IMR-90 (cell line): ENCODE data around the gene SEPTIN10. TPM values are rescaled to one million over a fixed set of nuclear protein-coding genes. Genes with fewer than 3 reads are reported as not detected.

Source experiments
- ATAC-seq: fragments of 200-7000 bp; cut with Tn5 transposase; 2 replicates; pipeline ENCODE4 v1.9.1; 2020; ENCODE audit warnings: low read depth, mild to moderate bottlenecking, moderate library complexity
- BruUV-seq: library from RNA; stranded (reverse); fragments of 400-500 nt; replicated peaks from 2 replicates; lab custom pipeline; 2021; lab: Mats Ljungman, UMichigan
- CTCF ChIA-PET: fragments of 300-600 bp; formaldehyde crosslinking; extraction: SDS; loops from one replicate; lab custom pipeline; 2021; ENCODE audit warnings: antibody characterized with exemption; lab: Yijun Ruan, JAX
- POLR2A ChIA-PET: fragments of 300-600 bp; sonication (Branson Sonifier 250); formaldehyde crosslinking; loops from one replicate; lab custom pipeline; 2022; ENCODE audit warnings: antibody characterized with exemption; ENCODE audit not compliant: unreplicated experiment; lab: Charles Lee
- DNase-seq: peaks from one replicate; pipeline ENCODE4 v3.0.0; 2013
- H2AFZ ChIP-seq: replicated peaks from 2 replicates; pipeline ENCODE3; 2013; ENCODE audit warnings: low read length, mild to moderate bottlenecking; ENCODE audit not compliant: poor library complexity
- H2AK5ac ChIP-seq: 2 replicates; pipeline ENCODE4 v1.6.1; 2013; ENCODE audit warnings: low read depth, low read length, inconsistent platforms
- H2AK9ac ChIP-seq: replicated peaks from 2 replicates; pipeline ENCODE3; 2013; ENCODE audit warnings: mild to moderate bottlenecking, low read depth, low read length, moderate library complexity; ENCODE audit not compliant: poor library complexity
- H2BK120ac ChIP-seq: 2 replicates; pipeline ENCODE4 v1.6.1; 2013; ENCODE audit warnings: low read depth, low read length, inconsistent platforms
- H2BK15ac ChIP-seq: 3 replicates; pipeline ENCODE4 v1.6.1; 2013; ENCODE audit warnings: low read depth, low read length, inconsistent platforms
- H2BK20ac ChIP-seq: 2 replicates; pipeline ENCODE4 v1.6.1; 2013; ENCODE audit warnings: low read depth, mild to moderate bottlenecking, inconsistent platforms, low read length, moderate library complexity
- H2BK5ac ChIP-seq: 2 replicates; pipeline ENCODE4 v1.6.1; 2013; ENCODE audit warnings: mild to moderate bottlenecking, low read depth, low read length, inconsistent platforms; ENCODE audit not compliant: poor library complexity, severe bottlenecking
- H3K14ac ChIP-seq: replicated peaks from 2 replicates; pipeline ENCODE4 v1.6.1; 2013; ENCODE audit warnings: low read depth, low read length, inconsistent platforms
- H3K18ac ChIP-seq: 2 replicates; pipeline ENCODE4 v1.6.1; 2013; ENCODE audit warnings: low read depth, low read length, control low read depth
- H3K23ac ChIP-seq: 2 replicates; pipeline ENCODE4 v1.6.1; 2013; ENCODE audit warnings: low read depth, low read length, inconsistent platforms
- H3K27ac ChIP-seq: 2 replicates; pipeline ENCODE4 v1.5.1; 2013; ENCODE audit warnings: mild to moderate bottlenecking, control low read depth, low read length; ENCODE audit not compliant: insufficient read depth
- H3K27me3 ChIP-seq: 2 replicates; pipeline ENCODE4 v1.6.1; 2013; ENCODE audit warnings: low read length; ENCODE audit not compliant: control insufficient read depth, insufficient read depth
- H3K36me3 ChIP-seq: 2 replicates; pipeline ENCODE4 v1.6.1; 2013; ENCODE audit warnings: low read length, mixed read lengths; ENCODE audit not compliant: control insufficient read depth, insufficient read depth
- H3K4ac ChIP-seq: 2 replicates; pipeline ENCODE4 v1.6.1; 2013; ENCODE audit warnings: low read depth, low read length, inconsistent platforms
- H3K4me1 ChIP-seq: 2 replicates; pipeline ENCODE4 v1.6.1; 2013; ENCODE audit warnings: low read length, mixed read lengths; ENCODE audit not compliant: control insufficient read depth, insufficient read depth
- H3K4me2 ChIP-seq: 2 replicates; pipeline ENCODE4 v1.6.1; 2013; ENCODE audit warnings: low read depth, mild to moderate bottlenecking, control low read depth, low read length, moderate library complexity
- H3K4me3 ChIP-seq: 2 replicates; pipeline ENCODE4 v1.5.1; 2013; ENCODE audit warnings: low read depth, mild to moderate bottlenecking, control low read depth, low read length, moderate library complexity; ENCODE audit not compliant: insufficient read depth
- H3K56ac ChIP-seq: 2 replicates; pipeline ENCODE4 v1.6.1; 2013; ENCODE audit warnings: low read length, inconsistent platforms; ENCODE audit not compliant: insufficient read depth; ENCODE audit errors: extremely low read depth
- H3K79me1 ChIP-seq, 2 experiments: 2 replicates each; pipeline ENCODE4 v1.6.1; 2013; ENCODE audit warnings: low read length in 2 of 2, inconsistent platforms in 1 of 2, low read depth in 1 of 2
- H3K9ac ChIP-seq: 2 replicates; pipeline ENCODE4 v1.6.1; 2013; ENCODE audit warnings: low read depth, low read length, control low read depth
- H3K9me1 ChIP-seq: 2 replicates; pipeline ENCODE4 v1.6.1; 2013; ENCODE audit warnings: low read length, inconsistent platforms; ENCODE audit not compliant: insufficient read depth
- H3K9me3 ChIP-seq: 2 replicates; pipeline ENCODE4 v1.6.1; 2013; ENCODE audit warnings: low read length; ENCODE audit not compliant: control insufficient read depth, insufficient read depth
- H4K20me1 ChIP-seq: 2 replicates; pipeline ENCODE4 v1.6.1; 2013; ENCODE audit warnings: low read length, inconsistent platforms; ENCODE audit not compliant: insufficient read depth
- H4K5ac ChIP-seq: 2 replicates; pipeline ENCODE4 v1.6.1; 2013; ENCODE audit warnings: mild to moderate bottlenecking, low read depth, low read length, control low read depth
- H4K8ac ChIP-seq, 2 experiments: 2 replicates each; pipeline ENCODE4 v1.6.1; 2013; ENCODE audit warnings: low read depth in 2 of 2, low read length in 2 of 2, control low read depth in 1 of 2, inconsistent platforms in 1 of 2
- H4K91ac ChIP-seq: 2 replicates; pipeline ENCODE4 v1.6.1; 2013; ENCODE audit warnings: low read depth, low read length, inconsistent platforms; ENCODE audit not compliant: insufficient read depth
- CEBPB ChIP-seq: IDR thresholded peaks from 2 replicates; pipeline ENCODE4 v1.6.1; 2012; ENCODE audit warnings: low read depth, low read length, improper control_type of control experiment
- RAD21 ChIP-seq: IDR thresholded peaks from 2 replicates; pipeline ENCODE4 v1.6.1; 2012; ENCODE audit warnings: low read length, improper control_type of control experiment
- RFX5 ChIP-seq: IDR thresholded peaks from 2 replicates; pipeline ENCODE4 v1.8.0; 2012; ENCODE audit warnings: low read depth, mild to moderate bottlenecking, low read length, moderate library complexity
- WGBS, 2 experiments: methylation state at CpG; one replicate each; pipeline versions ENCODE4 v1.1.5 to v1.1.7; 2013; ENCODE audit warnings: missing lambda C conversion rate in 2 of 2; ENCODE audit not compliant: insufficient read length in 1 of 2; ENCODE audit errors: extremely low coverage in 2 of 2; 5-methylcytosine and 5-hydroxymethylcytosine counted together
- dilution Hi-C: fragments of 300-500 bp; cut with HindIII; formaldehyde crosslinking; loops from one replicate; pipeline ENCODE4 v1.14.3; 2018; ENCODE audit warnings: low sequenced_read_pairs; ENCODE audit not compliant: unreplicated experiment
- in situ Hi-C: fragments of 300-500 bp; cut with MboI; formaldehyde crosslinking; loops from 3 replicates; pipeline ENCODE4 v1.14.3; 2019; ENCODE audit warnings: low sequenced_read_pairs, inconsistent platforms, mixed read lengths
- intact Hi-C: fragments of 100-400 bp; cut with micrococcal nuclease; formaldehyde crosslinking; loops from 2 replicates; pipeline ENCODE4 v1.10.0; 2022
- polyA plus RNA-seq, 3 experiments: library from polyadenylated mRNA; depleted of rRNA; stranded (reverse); fragments of >200 nt; gene quantifications; 2 replicates each; pipeline ENCODE4 v1.2.3, GENCODE V29; 2012; ENCODE audit warnings: low replicate concordance in 1 of 3
- total RNA-seq: library from RNA; depleted of rRNA; stranded (reverse); fragments of >200 nt; gene quantifications from 2 replicates; pipeline ENCODE4 v1.2.3, GENCODE V29; 2012
- TF ChIP-seq, protein P1 (sequence below): fragments of 150-350 bp; IDR thresholded peaks from 2 replicates; pipeline ENCODE4 v1.6.1; 2017; ENCODE audit warnings: mild to moderate bottlenecking, antibody characterized with exemption, low read length, low read depth

The SEPTIN10 gene
- total and polyA plus RNA-seq, 2 of the 4 experiments (the other 2 are of a cell fraction) = 55.4 to 82.6 TPM

DNA sequence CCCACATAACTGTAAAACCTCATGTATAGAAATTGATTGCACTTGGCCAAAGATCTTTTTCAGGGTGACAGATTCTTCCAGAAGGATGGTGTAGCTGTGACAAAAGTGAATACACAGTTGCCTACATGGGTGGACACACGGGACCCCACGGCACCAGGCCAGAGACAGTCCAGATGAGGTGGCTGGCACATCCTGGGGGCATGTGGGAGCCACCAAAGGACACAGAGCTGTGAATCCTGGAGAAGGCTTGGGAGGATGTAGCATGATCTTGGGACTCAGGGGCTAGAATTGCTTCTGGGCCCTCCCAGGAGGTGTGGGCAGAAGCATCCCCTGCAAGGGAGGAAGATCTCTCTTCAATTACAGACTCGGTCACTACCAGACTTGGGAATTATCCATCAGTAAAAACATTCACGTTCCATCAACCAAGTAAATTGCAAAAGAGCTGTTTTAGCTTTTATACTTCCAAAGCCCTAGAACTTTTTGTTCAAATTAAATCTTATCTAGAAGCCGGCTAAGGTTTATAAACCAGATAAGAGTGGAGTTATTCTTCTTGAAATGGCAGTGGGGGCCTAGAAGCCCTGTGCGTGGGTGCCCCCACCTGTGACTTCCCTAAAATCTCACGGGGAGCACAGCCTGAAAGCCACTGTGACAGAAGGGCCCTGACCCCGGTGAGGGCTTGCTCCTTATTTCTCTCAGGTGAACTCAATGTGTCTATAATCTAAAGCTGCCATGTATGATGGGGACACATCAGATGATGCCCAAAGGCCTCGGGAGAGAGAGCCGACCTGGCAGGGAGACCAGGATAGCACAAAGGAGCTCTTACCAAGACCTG is 81.7 kb downstream of the SEPTIN10 start:
- intact Hi-C loops (no loop called here), dilution Hi-C loops (no loop called here), in situ Hi-C loops (no loop called here)
- H3K36me3 ChIP-seq = no peaks in the 10 kb centered on the region
- CTCF ChIA-PET = interaction anchor here (1.5 kb wide), 1 partner anchor 14 kb away, joined by 6 read pairs; no protein-coding TSS in a partner anchor
- H3K18ac ChIP-seq = no peak overlapping the region
- 84% methylated on average over 3 of the region's 10 CpGs; no CpG with 5 or more reads in 1 of the 2 experiments for WGBS, 2 experiments
- BruUV-seq = no TSS peak
- ATAC-seq (no peak), DNase-seq (no peak)
- H2AK9ac ChIP-seq = no peak overlapping the region
- H2AFZ ChIP-seq = no peak overlapping the region
- no peak overlapping the region for H3K56ac ChIP-seq
- no peak overlapping the region for H3K14ac ChIP-seq
- no peak overlapping the region for H3K23ac ChIP-seq
- H4K5ac ChIP-seq = no peak overlapping the region
- H3K27me3 ChIP-seq = peaks cover 39% of the 10 kb centered on the region
- H3K9ac ChIP-seq = no peak overlapping the region
- H3K4me2 ChIP-seq = no peak overlapping the region
- POLR2A ChIA-PET = no interaction called here
- H3K4me1 ChIP-seq = peaks cover 2% of the 10 kb centered on the region; the same call in 1 of the 2 replicates
- H3K9me3 ChIP-seq = no peaks in the 10 kb centered on the region
- H3K9me1 ChIP-seq = peaks cover 8% of the 10 kb centered on the region; the same call in 1 of the 2 replicates
- H3K27ac ChIP-seq = no peak overlapping the region
- H2BK20ac ChIP-seq = no peak overlapping the region
- no peak overlapping the region for H2BK5ac ChIP-seq
- no peaks in the 10 kb centered on the region for H3K79me1 ChIP-seq
- no peak overlapping the region for H4K91ac ChIP-seq
- H3K4me3 ChIP-seq = no peak overlapping the region
- no peak overlapping the region for H2BK15ac ChIP-seq
- no peak overlapping the region for H4K8ac ChIP-seq
- no peak overlapping the region for H3K4ac ChIP-seq
- no peaks in the 10 kb centered on the region for H4K20me1 ChIP-seq
- H2BK120ac ChIP-seq = no peak overlapping the region
- TF ChIP-seq RFX5 (no peak), CEBPB (no peak), RAD21 (no peak)
- TF ChIP-seq, protein P1, sequence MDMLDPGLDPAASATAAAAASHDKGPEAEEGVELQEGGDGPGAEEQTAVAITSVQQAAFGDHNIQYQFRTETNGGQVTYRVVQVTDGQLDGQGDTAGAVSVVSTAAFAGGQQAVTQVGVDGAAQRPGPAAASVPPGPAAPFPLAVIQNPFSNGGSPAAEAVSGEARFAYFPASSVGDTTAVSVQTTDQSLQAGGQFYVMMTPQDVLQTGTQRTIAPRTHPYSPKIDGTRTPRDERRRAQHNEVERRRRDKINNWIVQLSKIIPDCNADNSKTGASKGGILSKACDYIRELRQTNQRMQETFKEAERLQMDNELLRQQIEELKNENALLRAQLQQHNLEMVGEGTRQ = no peak
- H2AK5ac ChIP-seq = no peak overlapping the region
